ENCODE data around the gene WNT11.

The WNT11 gene

DNA sequence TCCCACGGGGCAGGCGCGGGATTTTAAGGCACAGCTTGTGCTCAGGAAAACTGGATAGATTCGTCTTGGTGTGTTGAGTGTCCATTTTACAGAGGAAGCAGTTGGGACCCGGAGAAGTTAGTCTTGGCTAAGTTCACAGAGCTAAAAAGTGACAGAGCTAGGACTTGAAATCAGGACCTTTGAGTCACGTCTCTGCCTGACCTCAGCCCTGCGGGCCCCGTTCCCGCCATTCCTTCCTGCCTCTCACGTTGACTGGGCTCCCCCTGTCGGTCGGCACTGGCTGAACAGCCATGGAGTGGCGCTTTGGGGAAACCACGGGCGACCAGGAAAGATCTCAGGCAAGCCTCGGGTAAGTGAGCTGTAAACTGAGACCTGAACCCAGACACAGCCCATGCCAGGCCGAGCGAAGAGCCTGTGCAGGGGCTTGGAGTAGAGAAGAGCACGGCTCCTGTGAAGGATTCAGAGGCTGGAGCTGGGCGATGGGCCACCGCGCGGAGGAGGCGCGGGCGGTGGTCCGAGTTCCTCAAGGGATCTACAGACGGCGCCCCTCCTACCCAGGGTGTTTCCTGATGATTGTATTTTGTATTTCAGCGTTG lies 54.1 kb downstream of the WNT11 start:
- DNase-seq: peak; percentile 45

DNA sequence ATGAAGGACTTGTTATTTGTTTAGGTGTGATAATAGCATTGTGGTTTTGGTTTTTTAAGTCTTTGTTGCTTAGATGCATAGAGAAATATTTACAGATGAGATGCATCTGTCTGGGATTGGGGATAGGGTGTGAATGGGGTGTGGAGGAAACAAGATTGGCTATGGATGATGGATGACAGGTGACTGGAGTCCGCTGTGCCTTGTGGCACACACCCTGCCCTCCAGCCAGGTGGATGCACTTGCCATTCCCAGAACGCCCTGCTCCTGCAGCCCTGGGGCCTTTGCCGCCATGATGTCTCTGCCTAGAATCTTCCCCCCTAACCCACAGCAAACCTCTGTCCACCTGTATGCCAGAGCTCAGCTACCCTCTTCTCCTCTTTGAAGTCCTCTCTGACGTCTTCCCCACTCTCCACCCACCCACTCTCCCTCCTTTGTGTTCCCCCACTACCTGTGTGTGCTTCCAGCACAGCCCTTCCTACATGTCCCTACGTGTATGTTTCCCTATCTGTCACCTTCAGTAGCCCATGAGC lies 54.7 kb downstream of the WNT11 start:
- DNase-seq: no peak

DNA sequence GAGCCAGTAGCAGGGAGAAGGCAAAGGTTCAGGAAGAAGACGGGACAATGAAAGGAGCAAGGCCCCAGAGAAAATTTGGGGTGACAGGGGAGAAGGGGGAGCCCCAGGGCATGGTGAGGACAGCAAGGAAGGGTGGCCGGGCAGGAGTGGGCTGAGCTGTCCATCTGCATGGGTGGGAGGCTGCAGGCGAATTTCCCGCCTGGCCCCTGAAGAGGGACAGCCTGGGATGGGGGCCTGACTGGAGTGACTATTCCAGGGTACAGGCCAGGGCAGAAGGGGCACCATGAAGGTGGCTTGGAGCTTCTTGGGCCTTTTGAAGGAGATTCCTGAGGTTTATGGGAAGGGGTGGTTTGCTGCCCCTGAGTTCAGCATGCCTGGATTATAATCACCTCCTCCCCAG lies 56.2 kb downstream of the WNT11 start:
- DNase-seq: no peak

DNA sequence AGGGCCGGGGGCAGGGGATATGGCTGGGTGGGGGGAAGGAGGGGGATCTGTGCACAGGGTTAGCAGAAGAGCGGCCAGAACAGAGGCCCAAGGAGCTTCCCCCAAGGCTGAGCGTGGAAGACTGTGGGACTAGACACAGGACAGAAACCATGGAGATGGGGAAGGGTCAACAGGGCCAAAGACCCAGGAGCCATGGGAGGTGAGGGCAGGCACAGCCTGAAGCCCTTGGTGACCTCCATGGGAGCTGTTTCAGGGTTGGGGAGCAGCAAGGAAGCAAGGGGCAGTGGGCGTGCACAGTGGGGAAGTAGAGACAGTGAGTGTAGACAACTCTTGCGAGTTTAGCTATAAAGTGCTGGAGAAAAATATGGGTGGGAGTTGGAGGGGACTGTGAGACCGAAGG lies 56.6 kb downstream of the WNT11 start:
- no peak for DNase-seq

DNA sequence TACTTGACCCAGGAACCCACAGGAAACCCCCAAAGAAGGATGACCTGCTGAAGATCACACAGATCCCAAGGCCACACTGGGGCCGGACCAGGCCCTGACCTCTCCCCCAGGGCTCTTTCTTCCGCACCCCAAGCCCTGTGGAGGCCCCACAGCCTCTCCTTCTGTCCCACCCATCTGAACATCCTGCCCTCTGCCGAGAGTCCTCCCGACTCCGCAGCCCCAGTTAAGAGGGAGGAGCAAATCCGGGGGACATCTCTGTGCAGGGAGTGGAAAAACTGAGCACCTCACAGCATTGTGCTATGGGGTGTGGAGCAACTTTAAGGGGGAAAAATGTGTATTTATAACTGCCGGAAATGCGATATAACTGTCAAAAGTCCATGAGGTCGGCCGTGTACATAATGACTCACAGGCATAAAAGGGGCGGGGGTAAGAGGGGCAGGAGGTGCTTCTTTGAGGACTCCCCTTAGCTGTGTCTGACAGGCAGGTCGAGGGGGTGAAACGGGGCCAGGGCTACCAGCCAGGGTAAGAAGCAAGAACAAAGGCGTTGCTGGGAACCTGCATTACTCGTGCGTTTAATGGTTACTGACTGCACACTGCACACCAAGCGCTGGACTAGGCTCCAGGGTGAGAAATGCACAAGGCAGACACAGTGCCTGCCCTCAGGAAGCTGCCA lies 57.2 kb downstream of the WNT11 start:
- no peak for DNase-seq

DNA sequence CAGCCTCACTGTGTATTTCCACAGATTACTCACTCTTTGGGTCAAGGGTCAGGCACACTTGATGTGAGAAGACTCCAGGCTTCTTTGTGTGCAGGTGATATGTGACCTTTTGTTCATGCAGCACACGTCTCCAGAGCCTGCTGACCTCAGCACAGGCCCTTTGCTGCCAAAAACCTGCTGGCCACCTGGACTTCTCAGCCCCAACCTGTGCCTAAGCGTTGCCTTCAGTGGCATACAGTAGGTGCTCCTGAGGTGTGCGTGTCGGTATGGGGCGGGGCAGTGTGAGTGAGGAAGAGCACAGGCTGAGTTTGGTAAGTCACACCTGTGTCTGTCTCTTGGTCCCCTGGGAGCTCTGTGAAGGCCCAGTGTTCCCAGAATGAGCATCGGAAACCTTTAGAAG lies 58.1 kb downstream of the WNT11 start:
- DNase-seq: no peak

DNA sequence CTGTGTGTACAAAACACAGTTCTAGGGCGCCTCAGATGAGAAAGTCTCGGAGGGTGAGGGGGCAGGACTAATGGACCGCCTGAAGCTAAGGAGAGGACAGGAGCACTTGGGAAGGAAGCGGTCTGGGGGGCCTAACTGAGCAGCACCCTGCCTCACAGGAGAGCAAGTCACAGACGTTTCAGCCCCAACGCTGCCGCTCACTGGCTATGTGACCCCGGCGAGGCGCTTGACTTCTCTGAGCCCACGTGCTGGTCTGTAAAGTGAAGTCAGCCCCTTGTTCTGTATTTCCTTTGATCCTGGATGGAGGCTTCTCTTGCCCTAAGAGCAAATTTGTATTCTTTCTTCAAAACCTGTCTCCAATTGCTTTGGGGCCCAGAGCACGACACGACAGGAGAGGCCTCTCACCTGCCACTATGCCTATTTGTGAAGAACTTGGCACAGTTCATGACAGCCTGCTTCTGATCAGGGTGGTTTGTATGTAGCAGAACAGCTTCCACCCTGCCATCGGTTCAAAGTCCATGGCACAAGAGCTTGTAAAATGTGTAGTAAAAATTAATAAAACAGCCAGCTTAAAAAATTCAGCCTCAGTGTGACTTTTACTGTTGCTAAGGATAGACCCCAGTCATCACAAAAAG lies 59.1 kb downstream of the WNT11 start:
- no peak for DNase-seq

DNA sequence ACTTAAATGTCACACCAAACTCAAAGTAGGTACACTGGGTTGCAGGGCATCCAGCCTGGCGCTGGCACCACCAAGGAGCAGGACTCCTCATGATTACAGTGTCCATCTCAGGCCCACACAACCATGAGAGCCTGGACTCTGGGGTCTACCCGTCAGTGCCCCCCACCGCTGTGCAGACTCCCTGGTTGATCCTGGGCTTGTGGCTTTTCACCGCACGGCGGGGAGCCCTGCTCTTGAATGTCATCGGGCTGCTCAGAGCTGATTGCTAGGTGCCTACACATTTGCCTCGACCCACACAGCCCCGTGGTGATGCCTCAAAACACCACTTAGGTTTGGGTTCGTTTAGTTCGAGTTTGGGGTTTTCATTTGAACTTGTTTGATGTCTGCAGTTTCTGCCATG lies 63.0 kb downstream of the WNT11 start:
- no peak for DNase-seq

DNA sequence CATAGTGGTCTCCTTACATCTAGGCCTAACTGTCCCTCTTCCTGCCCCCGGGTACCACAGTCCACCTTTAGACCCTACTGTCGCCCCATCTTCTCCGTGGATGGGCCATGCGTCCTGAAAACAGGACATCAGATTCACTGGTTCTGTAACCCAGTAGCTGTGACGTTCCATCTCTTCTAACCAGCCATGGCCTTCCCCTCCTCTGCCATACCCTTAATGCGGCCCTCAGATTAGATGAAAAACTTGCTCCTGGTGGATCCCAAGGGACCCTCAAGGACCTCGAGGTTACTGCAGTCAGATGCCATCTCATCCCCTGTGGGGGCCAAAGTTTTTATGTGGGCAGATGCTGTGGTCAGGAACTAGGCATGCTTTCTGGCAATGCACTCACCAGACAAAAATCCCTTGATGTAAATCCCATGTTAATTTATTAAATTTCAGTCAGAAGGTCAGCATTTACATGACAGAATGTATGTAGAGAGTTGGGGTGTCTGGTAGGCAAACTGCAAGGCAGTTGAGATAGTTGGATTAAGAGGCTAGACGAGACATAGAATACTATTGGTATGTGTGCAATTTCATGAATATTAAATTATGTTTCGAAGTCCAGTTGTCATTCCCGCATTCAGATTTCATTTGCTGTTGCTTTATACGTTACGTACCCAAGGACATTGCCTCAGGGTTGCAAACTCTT lies 64.3 kb downstream of the WNT11 start:
- DNase-seq: no peak

DNA sequence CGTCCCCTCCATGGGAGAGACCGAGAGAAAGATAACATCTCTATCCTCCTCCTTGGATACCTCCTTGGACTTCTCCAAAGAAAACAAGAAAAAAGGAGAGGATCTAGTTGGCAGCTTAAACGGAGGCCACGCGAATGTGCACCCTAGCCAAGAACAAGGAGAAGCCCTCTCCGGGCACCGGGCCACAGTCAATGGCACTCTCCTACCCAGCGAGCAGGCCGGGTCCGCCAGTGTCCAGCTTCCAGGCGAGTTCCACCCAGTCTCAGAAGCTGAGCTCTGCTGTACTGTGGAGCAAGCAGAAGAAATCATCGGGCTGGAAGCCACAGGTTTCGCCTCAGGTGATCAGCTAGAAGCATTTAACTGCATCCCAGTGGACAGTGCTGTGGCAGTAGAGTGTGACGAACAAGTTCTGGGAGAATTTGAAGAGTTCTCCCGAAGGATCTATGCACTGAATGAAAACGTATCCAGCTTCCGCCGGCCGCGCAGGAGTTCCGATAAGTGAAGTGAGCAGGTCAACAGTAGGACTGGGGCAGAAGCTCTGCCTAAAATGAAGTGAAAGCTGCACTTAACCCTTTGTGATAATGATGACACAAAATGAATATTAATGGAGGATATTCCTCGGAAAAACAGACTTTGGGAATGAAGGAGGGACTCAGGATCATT lies 65.3 kb downstream of the WNT11 start:
- DNase-seq: no peak

DNA sequence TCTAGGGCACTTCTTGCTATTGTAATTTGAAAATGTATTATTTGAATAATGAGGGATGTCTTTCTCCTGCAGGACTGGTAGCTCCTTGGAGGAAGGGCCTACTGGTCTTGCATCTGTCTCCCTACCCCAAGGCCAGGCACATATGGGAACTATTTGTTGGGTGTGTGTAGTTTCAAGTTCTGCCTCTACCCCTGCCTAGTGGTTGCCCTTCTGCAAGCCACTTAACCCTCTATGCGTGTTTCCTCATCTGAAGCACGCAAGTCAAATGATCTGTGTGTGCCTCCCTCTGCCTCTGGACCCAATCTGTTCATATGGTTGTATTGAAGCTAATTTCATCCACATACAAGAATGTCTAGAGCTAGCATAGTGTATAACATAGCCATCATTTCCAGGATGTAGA lies 67.0 kb downstream of the WNT11 start:
- DNase-seq: no peak
